Endothelial cell (in vitro differentiated cells): ENCODE results near the gene EP400. TPM values are rescaled to one million over a fixed set of nuclear protein-coding genes. Genes with fewer than 3 reads are reported as not detected.

Experiments
- DNase-seq: peaks from one replicate; pipeline ENCODE4 v3.0.0; 2021; ENCODE audit warnings: low spot score
- H3K27ac Mint-ChIP-seq: one replicate; pipeline ENCODE4 v1.8.0; 2021; ENCODE audit warnings: mixed read lengths, inconsistent platforms; ENCODE audit not compliant: unreplicated experiment
- H3K27me3 Mint-ChIP-seq: one replicate; pipeline ENCODE4 v1.8.0; 2021; ENCODE audit warnings: mild to moderate bottlenecking, moderate library complexity, mixed read lengths, inconsistent platforms; ENCODE audit not compliant: unreplicated experiment
- H3K36me3 Mint-ChIP-seq: one replicate; pipeline ENCODE4 v1.8.0; 2021; ENCODE audit warnings: mild to moderate bottlenecking, low read depth, mixed read lengths, inconsistent platforms; ENCODE audit not compliant: unreplicated experiment
- H3K4me1 Mint-ChIP-seq: one replicate; pipeline ENCODE4 v1.8.0; 2021; ENCODE audit warnings: mild to moderate bottlenecking, mixed read lengths, inconsistent platforms; ENCODE audit not compliant: unreplicated experiment
- H3K4me3 Mint-ChIP-seq: one replicate; pipeline ENCODE4 v1.8.0; 2021; ENCODE audit warnings: mild to moderate bottlenecking, mixed read lengths, inconsistent platforms; ENCODE audit not compliant: unreplicated experiment
- H3K9me3 Mint-ChIP-seq: one replicate; pipeline ENCODE4 v1.8.0; 2021; ENCODE audit warnings: mixed read lengths, inconsistent platforms; ENCODE audit not compliant: unreplicated experiment
- total RNA-seq: library from RNA; stranded (reverse); fragmentation: NEBNext Ultra II Directional; extraction: Animal tissue kit (Norgen Biotek cat#: 25700); gene quantifications from one replicate; pipeline ENCODE4 v1.2.1, GENCODE V29; 2021; ENCODE audit not compliant: unreplicated experiment
- TF ChIP-seq, protein P1 (sequence below): fragments of 200-600 bp; sonication (generic); IDR thresholded peaks from one replicate; pipeline ENCODE4 v1.5.0; 2021; ENCODE audit warnings: antibody characterized with exemption; ENCODE audit not compliant: unreplicated experiment

EP400 gene
- total RNA-seq, 1 donor from 2014 or later, result 66.2 TPM

GRCh38 chr12:131921866-131922769 is 27.6 kb upstream of the EP400 start:
- peaks cover 4% of the 10 kb centered on the region for H3K27me3 Mint-ChIP-seq
- H3K9me3 Mint-ChIP-seq, result no peaks in the 10 kb centered on the region
- DNase-seq, result no peak
- H3K36me3 Mint-ChIP-seq, result peaks cover 9% of the 10 kb centered on the region
- TF ChIP-seq, protein P1, sequence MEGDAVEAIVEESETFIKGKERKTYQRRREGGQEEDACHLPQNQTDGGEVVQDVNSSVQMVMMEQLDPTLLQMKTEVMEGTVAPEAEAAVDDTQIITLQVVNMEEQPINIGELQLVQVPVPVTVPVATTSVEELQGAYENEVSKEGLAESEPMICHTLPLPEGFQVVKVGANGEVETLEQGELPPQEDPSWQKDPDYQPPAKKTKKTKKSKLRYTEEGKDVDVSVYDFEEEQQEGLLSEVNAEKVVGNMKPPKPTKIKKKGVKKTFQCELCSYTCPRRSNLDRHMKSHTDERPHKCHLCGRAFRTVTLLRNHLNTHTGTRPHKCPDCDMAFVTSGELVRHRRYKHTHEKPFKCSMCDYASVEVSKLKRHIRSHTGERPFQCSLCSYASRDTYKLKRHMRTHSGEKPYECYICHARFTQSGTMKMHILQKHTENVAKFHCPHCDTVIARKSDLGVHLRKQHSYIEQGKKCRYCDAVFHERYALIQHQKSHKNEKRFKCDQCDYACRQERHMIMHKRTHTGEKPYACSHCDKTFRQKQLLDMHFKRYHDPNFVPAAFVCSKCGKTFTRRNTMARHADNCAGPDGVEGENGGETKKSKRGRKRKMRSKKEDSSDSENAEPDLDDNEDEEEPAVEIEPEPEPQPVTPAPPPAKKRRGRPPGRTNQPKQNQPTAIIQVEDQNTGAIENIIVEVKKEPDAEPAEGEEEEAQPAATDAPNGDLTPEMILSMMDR, result no peak
- H3K4me3 Mint-ChIP-seq, result peak overlapping the region; percentile 31
- H3K27ac Mint-ChIP-seq, result peak overlapping the region; percentile 22
- H3K4me1 Mint-ChIP-seq, result no peaks in the 10 kb centered on the region

DNA sequence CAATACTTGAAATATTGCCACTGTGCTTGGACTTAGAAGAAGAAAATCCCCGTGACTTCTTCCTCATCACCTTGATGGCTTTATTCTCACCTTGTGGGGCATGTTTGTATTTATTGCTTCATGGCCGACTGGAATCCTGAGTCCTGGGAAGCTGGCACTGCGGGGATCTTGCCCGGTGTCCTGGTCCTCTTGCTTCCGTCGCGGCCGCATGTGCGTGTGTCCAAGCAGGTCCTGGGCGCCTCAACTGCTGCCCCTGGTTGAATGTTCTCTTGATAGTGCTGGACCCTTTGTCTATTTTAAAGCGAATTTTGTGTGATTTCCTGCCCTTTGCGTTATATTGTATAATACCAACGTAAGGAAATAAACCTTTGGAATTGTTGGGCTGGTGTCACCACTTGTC is 27.0 kb upstream of the EP400 start:
- H3K4me3 Mint-ChIP-seq, result no peak overlapping the region
- no peaks in the 10 kb centered on the region for H3K9me3 Mint-ChIP-seq
- TF ChIP-seq, protein P1, result no peak
- H3K27ac Mint-ChIP-seq, result peak overlapping the region; percentile 22
- peaks cover 6% of the 10 kb centered on the region for H3K27me3 Mint-ChIP-seq
- no peaks in the 10 kb centered on the region for H3K4me1 Mint-ChIP-seq
- no peak for DNase-seq
- peaks cover 10% of the 10 kb centered on the region for H3K36me3 Mint-ChIP-seq

DNA sequence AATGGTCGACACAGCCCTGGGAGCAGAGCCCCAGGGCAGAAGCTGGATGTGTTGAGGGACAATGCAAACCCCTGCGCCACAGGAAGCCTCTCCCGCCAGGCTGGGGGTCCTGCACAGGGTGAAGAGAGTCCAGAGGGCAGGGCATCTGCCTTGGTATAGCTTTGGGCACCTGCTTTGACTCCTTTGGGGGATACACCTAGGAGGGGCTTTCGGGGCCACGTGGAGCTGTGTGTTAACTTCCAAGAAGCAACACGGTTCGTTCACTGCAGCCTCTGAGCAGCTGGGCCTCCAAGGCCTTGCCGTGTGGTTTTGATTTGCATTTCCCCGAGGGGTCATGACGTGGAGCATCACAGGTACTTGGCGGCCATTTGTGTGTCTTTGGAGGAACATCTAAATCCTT is 26.5 kb upstream of the EP400 start:
- TF ChIP-seq, protein P1, result no peak
- H3K36me3 Mint-ChIP-seq, result peaks cover 14% of the 10 kb centered on the region
- no peak overlapping the region for H3K4me3 Mint-ChIP-seq
- no peaks in the 10 kb centered on the region for H3K9me3 Mint-ChIP-seq
- no peaks in the 10 kb centered on the region for H3K4me1 Mint-ChIP-seq
- no peak overlapping the region for H3K27ac Mint-ChIP-seq
- DNase-seq, result no peak
- H3K27me3 Mint-ChIP-seq, result peaks cover 8% of the 10 kb centered on the region

- Mint-ChIP-seq H3K27me3 (peaks cover 7% of the 10 kb centered on the region), H3K4me3 (peak overlapping the region; percentile 92), H3K4me1 (peaks cover 5% of the 10 kb centered on the region), H3K27ac (no peak overlapping the region), H3K9me3 (no peaks in the 10 kb centered on the region), H3K36me3 (peaks cover 9% of the 10 kb centered on the region)
- TF ChIP-seq, protein P1, result no peak
- no peak for DNase-seq
Measured at GRCh38 chr12:131927110-131928079, 22.3 kb upstream of the EP400 start.
